DLD1 (cell line): ENCODE data around the gene CXCR5.

Experiments used
- in situ Hi-C: cut with HindIII; loops from 2 replicates; pipeline ENCODE4 v1.10.0; 2017; ENCODE audit warnings: low sequenced_read_pairs

Gene CXCR5

GRCh38 chr11:118897721-118898310 is 14.1 kb downstream of the CXCR5 start:
- in situ Hi-C loops = no loop called here

- in situ Hi-C loops = no loop called here
These were observed 15.0 kb downstream of the CXCR5 start for GRCh38 chr11:118898400-118899295.

- in situ Hi-C loops = no loop called here
These were observed 15.6 kb downstream of the CXCR5 start for GRCh38 chr11:118899296-118899688.

- in situ Hi-C loops = no loop called here
These were observed 16.1 kb downstream of the CXCR5 start for GRCh38 chr11:118899706-118900360.

GRCh38 chr11:118900535-118901384 is 17.1 kb downstream of the CXCR5 start:
- in situ Hi-C loops = no loop called here

- in situ Hi-C loops = no loop called here
These were observed 18.0 kb downstream of the CXCR5 start for GRCh38 chr11:118901494-118902335.

- in situ Hi-C loops = no loop called here
These were observed 18.9 kb downstream of the CXCR5 start for GRCh38 chr11:118902336-118903203.

- in situ Hi-C loops = no loop called here
These were observed 19.7 kb downstream of the CXCR5 start for GRCh38 chr11:118903204-118904015.

GRCh38 chr11:118907051-118908042 is 23.7 kb downstream of the CXCR5 start:
- in situ Hi-C loops = no loop called here

GRCh38 chr11:118908264-118908663 is 24.6 kb downstream of the CXCR5 start:
- in situ Hi-C loops = no loop called here

- in situ Hi-C loops = no loop called here
These were observed 25.4 kb downstream of the CXCR5 start for GRCh38 chr11:118908901-118909618.

GRCh38 chr11:118909619-118910308 is 26.1 kb downstream of the CXCR5 start:
- in situ Hi-C loops = no loop called here

- in situ Hi-C loops = no loop called here
These were observed 26.8 kb downstream of the CXCR5 start for GRCh38 chr11:118910309-118911112.

GRCh38 chr11:118911113-118911879 is 27.6 kb downstream of the CXCR5 start:
- in situ Hi-C loops = no loop called here
